ENCODE results near the gene RNF141.

- TF ChIP-seq CTCF (IDR thresholded peaks at IDR 0.05; ENCODE audit: insufficient read depth, low read depth, low read length) (no peak), EZH2 (IDR thresholded peaks at IDR 0.05; ENCODE audit: insufficient read depth, low read length) (no peak)
Measured at GRCh38 chr11:10476927-10477689, 63.9 kb downstream of the RNF141 start.
